HepG2 (cell line): ENCODE results near the gene SLC12A1. TPM values are rescaled to one million over a fixed set of nuclear protein-coding genes. Genes with fewer than 3 reads are reported as not detected.

Experiments used
- KDM5A ChIP-seq: fragments of 200-600 bp; sonication (generic); IDR thresholded peaks from 2 replicates; pipeline ENCODE4 v1.7.0; 2018; ENCODE audit warnings: antibody characterized with exemption, mild to moderate bottlenecking, low read length, borderline replicate concordance
- PBX3 ChIP-seq: sonication (generic); formaldehyde crosslinking; IDR thresholded peaks from 2 replicates; pipeline ENCODE4 v1.8.1; 2023; ENCODE audit warnings: missing genetic modification reagents, inconsistent platforms, borderline replicate concordance
- PPARG ChIP-seq: conservative IDR thresholded peaks from 2 replicates; pipeline ENCODE4 v1.6.1; 2016; ENCODE audit warnings: missing biosample characterization, missing genetic modification reagents
- SMARCC2 ChIP-seq: fragments of 450-650 bp; IDR thresholded peaks from 2 replicates; pipeline ENCODE4 v1.6.1; 2017; ENCODE audit warnings: antibody characterized with exemption, mild to moderate bottlenecking
- TGIF2 ChIP-seq: IDR thresholded peaks from 2 replicates; pipeline ENCODE4 v1.6.1; 2016; ENCODE audit warnings: control low read depth, missing compliant biosample characterization
- ZNF317 ChIP-seq: sonication (generic); formaldehyde crosslinking; IDR thresholded peaks from 2 replicates; pipeline ENCODE4 v1.5.0; 2020; ENCODE audit warnings: mild to moderate bottlenecking, missing genetic modification reagents
- ZNF501 ChIP-seq: sonication (generic); formaldehyde crosslinking; IDR thresholded peaks from 2 replicates; pipeline ENCODE4 v1.5.1; 2020; ENCODE audit warnings: mild to moderate bottlenecking, moderate library complexity, missing genetic modification reagents
- polyA plus RNA-seq, 8 experiments: library from polyadenylated mRNA; depleted of rRNA in 3 of 8; stranded (reverse) in 7 of 8; unstranded in 1 of 8; fragments of >200 nt; fragmentation: Illumina TruSeq in 4 of 8; extraction: Trizol in 4 of 8; gene quantifications; 2 replicates each; pipeline versions ENCODE4 v1.2.1 to v1.2.3, GENCODE V29; 2011 to 2016; ENCODE audit warnings: low read depth in 4 of 8, missing spikeins in 1 of 8, mixed read lengths in 1 of 8; ENCODE audit not compliant: insufficient read depth in 1 of 8
- total RNA-seq, 5 experiments: library from RNA; depleted of rRNA; stranded (reverse); fragments of >200 nt; fragmentation: Illumina TruSeq; extraction: Trizol; gene quantifications; 2 replicates each; pipeline ENCODE4 v1.2.3, GENCODE V29; 2016; ENCODE audit warnings: low read depth in 1 of 5
- TF ChIP-seq, protein P1 (sequence below): sonication (generic); formaldehyde crosslinking; IDR thresholded peaks from 2 replicates; pipeline ENCODE4 v1.4.0; 2020; ENCODE audit warnings: mild to moderate bottlenecking, missing genetic modification reagents
- TF ChIP-seq, protein P2 (sequence below): sonication (generic); formaldehyde crosslinking; IDR thresholded peaks from 2 replicates; pipeline ENCODE4 v1.4.0; 2020; ENCODE audit warnings: mild to moderate bottlenecking, missing genetic modification reagents, borderline replicate concordance
- TF ChIP-seq, protein P3 (sequence below): sonication (generic); IDR thresholded peaks from 2 replicates; pipeline ENCODE4 v1.6.1; 2016; ENCODE audit warnings: low read depth, borderline replicate concordance
- TF ChIP-seq, protein P4 (sequence below): sonication (generic); formaldehyde crosslinking; IDR thresholded peaks from 2 replicates; pipeline ENCODE4 v1.4.0; 2020; ENCODE audit warnings: missing genetic modification reagents

Gene SLC12A1
- total and polyA plus RNA-seq, 2 of the 13 experiments (the other 11 are each of a cell fraction or from before 2014, with no cell fraction given) = not detected

DNA sequence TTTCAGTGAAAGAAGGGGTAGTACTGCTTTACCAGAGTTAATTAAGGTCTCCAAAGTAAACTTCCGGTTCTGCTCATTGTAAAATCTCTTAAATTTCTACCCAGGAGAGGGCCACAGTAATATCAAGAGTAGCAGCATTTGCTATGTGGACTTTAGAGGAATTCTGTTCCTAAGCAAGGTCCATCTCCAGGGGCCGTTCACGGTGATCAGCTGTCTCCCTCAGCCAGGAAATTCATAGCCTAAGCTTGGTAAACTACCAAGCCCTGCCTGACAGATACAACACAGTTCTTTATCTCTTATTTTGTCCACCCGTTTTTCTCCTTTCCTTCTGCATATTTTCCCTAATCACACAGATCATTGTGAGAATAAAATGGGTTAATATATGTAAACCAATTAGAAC is 127.4 kb downstream of the SLC12A1 start (continued):
- TF ChIP-seq, protein P1, sequence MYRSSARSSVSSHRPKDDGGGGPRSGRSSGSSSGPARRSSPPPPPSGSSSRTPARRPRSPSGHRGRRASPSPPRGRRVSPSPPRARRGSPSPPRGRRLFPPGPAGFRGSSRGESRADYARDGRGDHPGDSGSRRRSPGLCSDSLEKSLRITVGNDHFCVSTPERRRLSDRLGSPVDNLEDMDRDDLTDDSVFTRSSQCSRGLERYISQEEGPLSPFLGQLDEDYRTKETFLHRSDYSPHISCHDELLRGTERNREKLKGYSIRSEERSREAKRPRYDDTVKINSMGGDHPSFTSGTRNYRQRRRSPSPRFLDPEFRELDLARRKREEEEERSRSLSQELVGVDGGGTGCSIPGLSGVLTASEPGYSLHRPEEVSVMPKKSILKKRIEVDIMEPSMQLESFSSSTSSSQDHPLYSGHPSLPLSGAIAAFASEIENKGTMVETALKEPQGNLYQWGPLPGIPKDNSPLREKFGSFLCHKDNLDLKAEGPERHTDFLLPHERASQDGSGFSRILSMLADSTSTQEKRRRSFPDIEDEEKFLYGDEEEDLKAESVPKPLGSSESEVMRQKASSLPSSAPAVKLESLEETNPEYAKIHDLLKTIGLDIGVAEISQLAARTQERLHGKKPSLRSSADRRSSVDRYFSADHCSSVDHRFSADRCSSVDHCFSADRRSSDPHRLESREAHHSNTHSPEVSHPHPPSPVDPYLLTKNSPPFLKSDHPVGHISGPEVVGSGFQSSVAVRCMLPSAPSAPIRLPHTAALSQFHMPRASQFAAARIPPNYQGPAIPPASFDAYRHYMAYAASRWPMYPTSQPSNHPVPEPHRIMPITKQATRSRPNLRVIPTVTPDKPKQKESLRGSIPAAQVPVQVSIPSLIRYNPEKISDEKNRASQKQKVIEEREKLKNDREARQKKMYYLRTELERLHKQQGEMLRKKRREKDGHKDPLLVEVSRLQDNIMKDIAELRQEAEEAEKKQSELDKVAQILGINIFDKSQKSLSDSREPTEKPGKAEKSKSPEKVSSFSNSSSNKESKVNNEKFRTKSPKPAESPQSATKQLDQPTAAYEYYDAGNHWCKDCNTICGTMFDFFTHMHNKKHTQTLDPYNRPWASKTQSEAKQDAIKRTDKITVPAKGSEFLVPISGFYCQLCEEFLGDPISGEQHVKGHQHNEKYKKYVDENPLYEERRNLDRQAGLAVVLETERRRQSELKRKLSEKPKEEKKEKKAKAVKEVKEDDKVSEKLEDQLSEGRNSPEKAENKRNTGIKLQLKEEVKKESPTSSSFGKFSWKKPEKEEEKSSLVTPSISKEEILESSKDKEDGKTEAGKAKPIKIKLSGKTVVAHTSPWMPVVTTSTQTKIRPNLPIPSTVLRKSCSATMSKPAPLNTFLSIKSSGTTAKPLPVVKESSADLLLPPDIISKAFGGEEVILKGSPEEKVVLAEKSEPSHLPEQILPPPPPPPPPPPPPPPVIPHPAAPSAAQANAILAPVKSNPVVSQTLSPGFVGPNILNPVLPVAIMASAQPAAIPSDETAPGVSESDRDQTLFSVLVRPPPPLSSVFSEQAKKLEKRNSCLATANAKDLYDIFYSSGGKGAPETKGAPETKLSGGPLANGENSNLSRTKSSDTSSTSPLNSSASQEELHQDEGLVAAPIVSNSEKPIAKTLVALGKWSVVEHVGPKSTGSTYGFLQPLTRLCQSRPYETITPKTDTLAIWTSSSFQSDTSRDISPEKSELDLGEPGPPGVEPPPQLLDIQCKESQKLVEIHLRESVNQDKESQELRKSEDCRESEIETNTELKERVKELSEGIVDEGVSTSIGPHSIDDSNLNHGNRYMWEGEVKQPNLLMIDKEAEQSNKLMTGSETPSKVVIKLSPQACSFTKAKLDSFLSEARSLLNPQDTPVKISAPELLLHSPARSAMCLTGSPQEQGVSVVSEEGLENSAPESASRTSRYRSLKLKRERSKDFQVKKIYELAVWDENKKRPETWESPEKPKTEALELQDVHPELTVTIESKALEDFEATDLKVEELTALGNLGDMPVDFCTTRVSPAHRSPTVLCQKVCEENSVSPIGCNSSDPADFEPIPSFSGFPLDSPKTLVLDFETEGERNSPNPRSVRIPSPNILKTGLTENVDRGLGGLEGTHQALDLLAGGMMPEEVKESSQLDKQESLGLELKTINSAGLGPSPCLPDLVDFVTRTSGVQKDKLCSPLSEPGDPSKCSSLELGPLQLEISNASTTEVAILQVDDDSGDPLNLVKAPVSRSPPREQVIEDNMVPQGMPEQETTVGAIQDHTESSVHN (CRISPR knock-in tag) = no peak
- TF ChIP-seq TGIF2 (CRISPR knock-in tag) (no peak), SMARCC2 (no peak), KDM5A (no peak), PPARG (no peak), PBX3 (CRISPR knock-in tag) (no peak), ZNF501 (CRISPR knock-in tag) (no peak), ZNF317 (CRISPR knock-in tag) (peak; percentile 96)
- TF ChIP-seq, protein P2, sequence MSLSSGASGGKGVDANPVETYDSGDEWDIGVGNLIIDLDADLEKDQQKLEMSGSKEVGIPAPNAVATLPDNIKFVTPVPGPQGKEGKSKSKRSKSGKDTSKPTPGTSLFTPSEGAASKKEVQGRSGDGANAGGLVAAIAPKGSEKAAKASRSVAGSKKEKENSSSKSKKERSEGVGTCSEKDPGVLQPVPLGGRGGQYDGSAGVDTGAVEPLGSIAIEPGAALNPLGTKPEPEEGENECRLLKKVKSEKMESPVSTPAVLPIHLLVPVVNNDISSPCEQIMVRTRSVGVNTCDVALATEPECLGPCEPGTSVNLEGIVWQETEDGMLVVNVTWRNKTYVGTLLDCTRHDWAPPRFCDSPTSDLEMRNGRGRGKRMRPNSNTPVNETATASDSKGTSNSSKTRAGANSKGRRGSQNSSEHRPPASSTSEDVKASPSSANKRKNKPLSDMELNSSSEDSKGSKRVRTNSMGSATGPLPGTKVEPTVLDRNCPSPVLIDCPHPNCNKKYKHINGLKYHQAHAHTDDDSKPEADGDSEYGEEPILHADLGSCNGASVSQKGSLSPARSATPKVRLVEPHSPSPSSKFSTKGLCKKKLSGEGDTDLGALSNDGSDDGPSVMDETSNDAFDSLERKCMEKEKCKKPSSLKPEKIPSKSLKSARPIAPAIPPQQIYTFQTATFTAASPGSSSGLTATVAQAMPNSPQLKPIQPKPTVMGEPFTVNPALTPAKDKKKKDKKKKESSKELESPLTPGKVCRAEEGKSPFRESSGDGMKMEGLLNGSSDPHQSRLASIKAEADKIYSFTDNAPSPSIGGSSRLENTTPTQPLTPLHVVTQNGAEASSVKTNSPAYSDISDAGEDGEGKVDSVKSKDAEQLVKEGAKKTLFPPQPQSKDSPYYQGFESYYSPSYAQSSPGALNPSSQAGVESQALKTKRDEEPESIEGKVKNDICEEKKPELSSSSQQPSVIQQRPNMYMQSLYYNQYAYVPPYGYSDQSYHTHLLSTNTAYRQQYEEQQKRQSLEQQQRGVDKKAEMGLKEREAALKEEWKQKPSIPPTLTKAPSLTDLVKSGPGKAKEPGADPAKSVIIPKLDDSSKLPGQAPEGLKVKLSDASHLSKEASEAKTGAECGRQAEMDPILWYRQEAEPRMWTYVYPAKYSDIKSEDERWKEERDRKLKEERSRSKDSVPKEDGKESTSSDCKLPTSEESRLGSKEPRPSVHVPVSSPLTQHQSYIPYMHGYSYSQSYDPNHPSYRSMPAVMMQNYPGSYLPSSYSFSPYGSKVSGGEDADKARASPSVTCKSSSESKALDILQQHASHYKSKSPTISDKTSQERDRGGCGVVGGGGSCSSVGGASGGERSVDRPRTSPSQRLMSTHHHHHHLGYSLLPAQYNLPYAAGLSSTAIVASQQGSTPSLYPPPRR (CRISPR knock-in tag) = no peak
- TF ChIP-seq, protein P3, sequence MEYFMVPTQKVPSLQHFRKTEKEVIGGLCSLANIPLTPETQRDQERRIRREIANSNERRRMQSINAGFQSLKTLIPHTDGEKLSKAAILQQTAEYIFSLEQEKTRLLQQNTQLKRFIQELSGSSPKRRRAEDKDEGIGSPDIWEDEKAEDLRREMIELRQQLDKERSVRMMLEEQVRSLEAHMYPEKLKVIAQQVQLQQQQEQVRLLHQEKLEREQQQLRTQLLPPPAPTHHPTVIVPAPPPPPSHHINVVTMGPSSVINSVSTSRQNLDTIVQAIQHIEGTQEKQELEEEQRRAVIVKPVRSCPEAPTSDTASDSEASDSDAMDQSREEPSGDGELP = peak; percentile 74; the same call in 1 of the 2 replicates
- TF ChIP-seq, protein P4, sequence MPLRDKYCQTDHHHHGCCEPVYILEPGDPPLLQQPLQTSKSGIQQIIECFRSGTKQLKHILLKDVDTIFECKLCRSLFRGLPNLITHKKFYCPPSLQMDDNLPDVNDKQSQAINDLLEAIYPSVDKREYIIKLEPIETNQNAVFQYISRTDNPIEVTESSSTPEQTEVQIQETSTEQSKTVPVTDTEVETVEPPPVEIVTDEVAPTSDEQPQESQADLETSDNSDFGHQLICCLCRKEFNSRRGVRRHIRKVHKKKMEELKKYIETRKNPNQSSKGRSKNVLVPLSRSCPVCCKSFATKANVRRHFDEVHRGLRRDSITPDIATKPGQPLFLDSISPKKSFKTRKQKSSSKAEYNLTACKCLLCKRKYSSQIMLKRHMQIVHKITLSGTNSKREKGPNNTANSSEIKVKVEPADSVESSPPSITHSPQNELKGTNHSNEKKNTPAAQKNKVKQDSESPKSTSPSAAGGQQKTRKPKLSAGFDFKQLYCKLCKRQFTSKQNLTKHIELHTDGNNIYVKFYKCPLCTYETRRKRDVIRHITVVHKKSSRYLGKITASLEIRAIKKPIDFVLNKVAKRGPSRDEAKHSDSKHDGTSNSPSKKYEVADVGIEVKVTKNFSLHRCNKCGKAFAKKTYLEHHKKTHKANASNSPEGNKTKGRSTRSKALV (CRISPR knock-in tag) = no peak
